Activated CD4-positive, alpha-beta T cell treated with anti-CD3 and anti-CD28 coated beads, Interleukin-2, Interleukin-4, amounts not matched to agents 100 ng/mL and 50 ng/mL, durations not matched to agents 16 hours and 8 hours (primary cell): ENCODE results near the gene ZC3H10.
"Not testable (repeated sequence)": the region's sequence is repeated elsewhere in the genome, so short reads cannot be mapped to it uniquely, and the experiment has no call there.

ENCODE experiments used
- DNase-seq: peaks from one replicate; pipeline ENCODE4 v3.0.0-alpha.2; 2020; ENCODE audit warnings: low spot score

ZC3H10 gene

DNA sequence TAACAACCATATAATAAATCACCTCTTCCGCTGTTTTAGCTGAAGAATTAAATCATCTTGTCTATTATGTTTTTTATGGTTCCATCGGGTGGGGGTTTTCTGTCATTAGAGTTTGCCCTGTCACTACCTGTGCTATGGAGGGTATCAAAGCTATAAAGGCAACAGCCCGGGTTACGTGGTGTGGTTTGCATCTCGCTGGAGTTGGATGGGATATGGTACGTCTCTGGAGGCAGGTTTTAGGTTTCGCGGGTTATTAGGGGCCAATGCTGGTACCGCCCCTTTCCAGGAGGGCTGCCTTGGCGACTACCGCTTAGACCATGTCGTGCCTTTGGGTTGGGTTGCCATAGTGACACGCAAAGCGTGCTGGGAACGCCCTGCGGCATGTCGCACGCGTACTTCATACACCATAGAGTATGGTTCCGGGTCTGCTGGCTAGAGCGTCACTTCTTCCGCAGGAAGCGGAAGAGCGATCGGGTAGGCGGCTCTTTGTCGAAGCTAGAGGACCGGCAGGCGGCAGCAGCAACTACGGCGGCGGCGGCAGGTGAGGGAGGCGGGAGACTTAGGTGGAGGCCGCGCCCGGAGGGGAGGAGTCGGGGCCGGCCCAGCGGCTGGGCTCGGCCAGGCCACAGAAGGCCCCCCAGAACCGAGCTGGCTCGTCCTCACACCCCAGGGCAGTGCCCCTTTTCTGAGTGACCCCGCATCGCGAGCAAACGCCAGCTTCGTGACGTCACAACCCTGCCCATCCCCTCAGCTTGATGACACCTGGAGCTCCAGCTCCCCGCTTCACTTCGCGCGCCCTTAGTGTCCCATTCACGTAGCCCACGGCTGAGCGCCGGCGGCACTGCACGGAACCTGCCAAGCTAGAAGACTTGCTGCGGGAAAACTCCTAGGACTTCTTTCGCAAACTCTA, at the start of gene ZC3H10:
TSS of gene ZC3H10 (plus strand) at position 489 of the 910 bp plus-strand sequence. CDS start 2,297 bp downstream, outside the sequence.
- peak; percentile 100 for DNase-seq

DNA sequence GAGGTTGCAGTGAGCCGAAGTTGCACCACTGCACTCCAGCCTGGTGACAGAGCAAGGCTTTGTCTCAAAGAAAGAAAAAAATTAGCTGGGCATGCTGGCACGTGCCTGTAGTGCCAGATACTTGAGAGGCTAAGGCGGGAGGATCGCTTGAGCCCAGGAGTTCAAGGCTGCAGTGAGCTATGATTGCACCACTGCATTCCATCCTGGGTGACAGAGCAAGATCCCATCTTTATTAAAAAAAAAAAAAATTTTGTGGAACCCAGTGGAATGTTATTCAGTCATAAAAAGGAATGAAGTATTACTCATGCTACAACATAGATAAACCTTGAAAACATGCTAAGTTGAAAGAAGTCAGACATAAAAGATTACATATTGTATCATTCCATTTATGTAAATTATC, 46.4 kb upstream of the ZC3H10 start:
- DNase-seq, result no peak

- no peak for DNase-seq
These were observed 43.7 kb upstream of the ZC3H10 start for GRCh38 chr12:56074396-56074795.

DNA sequence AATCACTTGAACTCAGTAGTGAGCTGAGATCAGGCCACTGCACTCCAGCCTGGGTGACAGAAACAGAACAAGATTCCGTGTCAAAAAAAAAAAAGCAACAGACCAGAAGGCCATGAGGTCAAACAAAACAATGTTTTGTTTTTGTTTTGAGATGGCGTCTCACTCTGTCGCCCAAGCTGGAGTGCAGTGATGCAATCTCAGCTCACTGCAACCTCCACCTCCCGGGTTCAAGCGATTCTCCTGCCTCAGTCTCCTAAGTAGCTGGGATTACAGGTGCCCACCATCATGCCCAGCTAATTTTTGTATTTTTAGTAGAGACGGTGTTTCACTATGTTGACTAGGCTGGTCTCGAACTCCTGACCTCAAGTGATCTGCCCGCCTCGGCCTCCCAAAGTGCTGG, 40.1 kb upstream of the ZC3H10 start:
- not testable (repeated sequence) for DNase-seq

DNA sequence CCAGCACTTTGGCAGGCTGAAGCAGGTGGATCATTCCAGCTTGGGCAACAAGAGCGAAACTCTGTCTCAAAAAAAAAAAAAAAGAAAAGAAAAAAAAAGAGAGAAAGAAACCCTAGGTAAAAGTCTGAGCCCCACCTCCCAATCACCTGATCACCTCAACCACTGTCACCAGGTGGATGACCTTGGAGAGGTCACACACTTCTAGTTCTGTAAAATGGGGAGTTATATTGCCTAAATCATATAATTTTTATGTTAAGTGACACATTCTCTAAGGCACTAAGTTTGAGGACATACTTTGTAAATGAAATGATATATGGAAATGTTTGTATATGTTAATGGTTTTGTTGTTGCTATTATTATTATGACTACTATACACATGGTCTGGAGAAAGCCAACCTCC, 39.6 kb upstream of the ZC3H10 start:
- DNase-seq, result no peak

DNA sequence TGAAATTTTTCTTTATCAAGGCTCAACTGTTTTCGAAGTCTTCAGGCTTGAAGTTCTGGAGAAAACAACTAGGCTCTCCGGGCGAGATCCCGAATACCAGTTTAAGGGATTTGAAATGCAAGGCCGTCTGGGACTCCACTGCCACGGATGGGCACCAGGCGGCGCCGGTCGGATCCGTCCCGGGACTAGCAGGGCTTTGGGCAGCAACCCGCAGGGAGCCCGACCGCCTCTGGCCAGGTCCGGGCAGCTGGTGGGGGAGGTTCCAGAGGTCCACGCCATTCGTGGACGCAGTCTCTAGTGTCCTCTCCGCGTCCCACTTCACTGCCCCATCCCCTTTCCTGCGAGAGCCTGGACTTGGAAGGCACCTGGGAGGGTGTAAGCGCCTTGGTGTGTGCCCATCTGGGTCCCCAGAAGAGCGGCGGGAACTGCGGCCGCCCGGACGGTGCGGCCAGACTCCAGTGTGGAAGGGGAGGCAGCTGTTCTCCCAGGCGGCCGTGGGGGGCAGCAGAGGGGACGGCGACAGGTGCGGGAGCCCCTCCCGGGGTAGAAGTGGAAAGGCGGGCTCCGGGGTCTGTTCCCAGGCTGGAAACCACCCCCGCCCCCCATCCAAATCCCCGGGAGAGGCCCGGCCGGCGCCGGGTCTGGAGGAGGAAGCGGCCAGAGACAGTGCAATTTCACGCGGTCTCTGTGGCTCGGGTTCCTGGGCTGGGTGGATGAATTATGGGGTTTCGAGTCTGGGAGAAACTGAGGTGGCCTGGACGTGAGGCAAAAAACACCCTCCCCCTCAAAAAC, 38.9 kb upstream of the ZC3H10 start:
- peak; percentile 35 for DNase-seq

DNA sequence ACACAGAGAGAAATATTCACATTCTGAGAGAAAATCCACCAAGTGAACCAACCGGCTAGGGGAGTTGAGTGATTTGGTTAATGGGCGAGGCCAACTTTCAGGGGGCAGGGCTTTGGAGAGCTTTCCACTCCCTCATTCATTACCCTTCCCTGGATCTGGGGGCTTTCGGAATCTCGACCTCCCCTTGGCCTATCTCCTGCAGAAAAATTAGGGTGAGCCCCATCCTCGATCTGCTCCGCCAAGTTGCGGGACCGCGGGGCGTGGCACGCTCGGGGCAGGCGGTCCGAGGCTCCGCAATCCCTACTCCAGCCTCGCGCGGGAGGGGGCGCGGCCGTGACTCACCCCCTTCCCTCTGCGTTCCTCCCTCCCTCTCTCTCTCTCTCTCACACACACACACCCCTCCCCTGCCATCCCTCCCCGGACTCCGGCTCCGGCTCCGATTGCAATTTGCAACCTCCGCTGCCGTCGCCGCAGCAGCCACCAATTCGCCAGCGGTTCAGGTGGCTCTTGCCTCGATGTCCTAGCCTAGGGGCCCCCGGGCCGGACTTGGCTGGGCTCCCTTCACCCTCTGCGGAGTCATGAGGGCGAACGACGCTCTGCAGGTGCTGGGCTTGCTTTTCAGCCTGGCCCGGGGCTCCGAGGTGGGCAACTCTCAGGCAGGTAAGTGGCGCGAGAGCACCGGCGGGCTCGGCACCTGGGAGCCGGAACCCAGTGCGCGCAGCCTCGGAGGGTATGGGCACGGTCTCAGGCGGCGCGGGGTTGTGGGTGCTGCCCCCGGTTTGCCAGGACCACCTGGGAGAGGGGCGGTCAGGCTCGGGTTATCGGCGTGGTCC, 38.1 kb upstream of the ZC3H10 start, which contains the start of gene ERBB3:
TSS of gene ERBB3 (plus strand) at position 443 of the 833 bp plus-strand sequence. CDS start at position 579, 136 bp downstream.
- peak; percentile 51 for DNase-seq

GRCh38 chr12:56080556-56081138, 37.4 kb upstream of the ZC3H10 start:
- DNase-seq, result no peak

DNA sequence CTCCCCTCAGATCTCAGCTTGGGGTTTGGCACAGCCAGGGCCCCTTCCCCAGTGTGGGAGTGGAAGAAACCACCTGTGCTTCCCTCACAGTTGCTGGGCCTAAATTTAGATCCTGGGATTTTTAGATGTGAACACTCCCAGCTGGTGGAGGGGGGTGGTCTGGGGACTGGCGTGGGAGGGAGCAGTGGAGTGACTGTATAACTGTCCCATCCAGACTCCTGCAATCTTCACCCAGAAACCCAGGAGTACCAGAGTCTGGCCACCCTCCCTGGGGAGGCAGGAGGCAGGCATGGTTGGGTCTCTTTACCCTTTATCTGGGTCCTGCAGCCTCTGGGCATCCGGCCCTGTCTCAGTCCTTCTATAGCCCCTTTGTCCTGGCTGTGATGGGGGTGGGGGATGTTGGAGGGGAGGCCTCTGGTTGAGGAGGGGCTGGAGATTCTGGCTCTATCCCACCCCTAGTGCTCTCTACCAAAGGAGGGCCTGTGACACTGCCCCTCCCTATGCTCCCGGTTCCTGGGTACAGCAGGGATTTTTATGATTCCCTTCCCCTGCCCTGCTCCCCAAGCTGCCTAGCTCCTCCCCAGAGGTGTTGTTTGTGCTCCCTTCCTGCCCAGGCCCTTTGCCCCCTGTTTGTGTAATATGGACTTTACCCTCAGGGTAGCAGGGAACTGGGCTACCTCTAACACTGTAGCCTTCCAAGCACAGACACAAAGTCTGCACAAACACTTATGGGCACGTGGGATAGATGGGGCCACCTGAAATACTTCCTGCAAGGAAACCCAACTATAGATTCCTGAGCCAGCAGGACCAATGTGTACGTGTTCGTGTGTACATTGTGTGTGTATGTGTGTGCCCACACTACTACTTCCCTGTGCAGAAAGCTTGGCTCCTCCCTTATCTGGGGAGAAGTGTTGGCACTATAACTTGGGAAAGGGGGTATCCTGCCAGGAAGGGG, 36.4 kb upstream of the ZC3H10 start:
- no peak for DNase-seq

DNA sequence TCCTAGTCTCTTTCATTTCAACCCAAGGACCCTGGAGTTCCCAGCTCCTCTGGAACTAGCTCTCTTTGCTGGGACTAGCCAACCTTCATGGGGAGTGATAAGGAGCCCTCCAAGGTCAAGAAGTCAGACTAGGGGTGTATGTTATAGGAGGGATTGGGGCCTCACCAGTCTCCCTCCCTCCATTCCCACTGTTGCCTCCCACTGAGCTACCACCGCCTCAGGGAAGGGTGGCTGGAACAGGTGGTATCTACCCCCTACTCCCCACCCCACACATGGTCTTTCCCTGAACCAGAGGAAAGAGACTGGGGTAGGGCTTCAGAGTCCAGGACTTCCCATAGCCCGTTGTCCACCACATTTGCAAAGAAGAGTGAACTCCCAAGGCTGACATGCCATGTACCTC, 35.7 kb upstream of the ZC3H10 start:
- no peak for DNase-seq

DNA sequence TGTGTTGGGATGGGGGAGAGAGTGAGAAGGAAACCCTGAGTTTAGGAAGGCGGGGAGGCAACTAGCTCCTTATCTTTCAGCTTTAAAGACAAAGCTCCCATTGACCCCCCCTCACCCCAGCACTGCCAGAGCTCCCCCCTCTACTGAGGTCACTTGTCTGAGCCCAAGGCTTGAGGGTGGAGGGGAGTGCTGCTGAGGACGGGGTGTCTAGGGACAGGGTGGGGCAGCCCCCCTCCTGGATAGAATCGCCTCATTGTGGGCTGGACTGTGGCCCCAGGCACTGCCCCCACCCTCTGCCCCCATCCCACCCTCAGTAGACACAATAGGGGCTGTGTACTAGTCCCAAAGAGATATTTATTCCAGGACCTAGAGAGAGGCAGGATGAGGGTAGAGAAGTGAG, 35.1 kb upstream of the ZC3H10 start:
- no peak for DNase-seq

DNA sequence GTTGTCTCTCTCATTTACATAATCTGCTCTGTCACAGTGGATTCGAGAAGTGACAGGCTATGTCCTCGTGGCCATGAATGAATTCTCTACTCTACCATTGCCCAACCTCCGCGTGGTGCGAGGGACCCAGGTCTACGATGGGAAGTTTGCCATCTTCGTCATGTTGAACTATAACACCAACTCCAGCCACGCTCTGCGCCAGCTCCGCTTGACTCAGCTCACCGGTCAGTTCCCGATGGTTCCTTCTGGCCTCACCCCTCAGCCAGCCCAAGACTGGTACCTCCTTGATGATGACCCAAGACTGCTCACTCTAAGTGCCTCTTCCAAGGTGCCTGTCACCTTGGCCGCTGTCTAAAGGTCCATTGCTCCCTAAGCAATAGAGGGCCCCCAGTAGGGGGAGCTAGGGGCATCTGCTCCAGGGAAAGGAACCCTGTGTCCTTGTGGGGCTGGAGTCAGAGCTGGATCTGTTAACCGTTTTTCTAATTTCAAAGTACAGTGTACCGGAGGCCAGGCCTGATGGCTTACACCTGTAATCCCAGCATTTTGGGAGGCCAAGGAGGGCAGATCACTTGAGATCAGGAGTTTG, 33.0 kb upstream of the ZC3H10 start:
- DNase-seq, result peak; percentile 37

DNA sequence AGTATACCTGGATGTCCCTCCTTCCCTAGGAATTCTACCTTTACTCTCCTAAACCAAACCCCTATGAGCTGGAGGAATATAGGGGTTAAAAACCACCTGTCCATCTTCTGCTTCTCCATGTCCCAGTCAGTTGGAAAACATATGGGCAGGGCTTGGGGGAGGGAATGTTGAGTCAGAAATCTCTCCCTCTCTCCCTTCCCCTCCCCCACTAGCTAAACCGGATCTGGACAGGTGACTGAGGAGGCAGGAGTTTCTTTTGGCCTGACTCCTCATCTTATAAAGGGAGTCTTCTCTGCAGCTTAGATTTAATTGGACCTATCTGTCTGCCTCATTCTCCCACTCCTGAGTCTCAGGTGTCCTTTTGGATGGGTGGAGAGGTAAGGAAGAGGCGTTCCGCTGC, 32.0 kb upstream of the ZC3H10 start:
- no peak for DNase-seq

DNA sequence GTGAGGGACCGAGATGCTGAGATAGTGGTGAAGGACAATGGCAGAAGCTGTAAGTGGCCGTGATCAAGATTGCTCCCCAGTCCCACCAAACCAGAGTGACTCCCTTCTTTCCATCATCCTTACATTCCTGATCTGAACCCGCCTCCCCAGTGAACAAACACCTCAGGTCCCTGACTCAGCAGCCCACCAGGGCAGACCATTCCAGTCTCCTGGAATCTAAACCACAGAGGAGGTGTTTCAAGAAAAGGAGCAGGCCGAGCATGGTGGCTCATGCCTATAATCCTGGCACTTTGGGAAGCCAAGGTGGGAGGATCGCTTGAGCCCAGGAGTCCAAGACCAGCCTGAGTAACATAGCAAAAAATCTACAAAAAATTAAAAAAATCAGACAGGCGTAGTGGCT, 31.5 kb upstream of the ZC3H10 start:
- DNase-seq, result no peak

- DNase-seq, result no peak
These were observed 30.8 kb upstream of the ZC3H10 start for GRCh38 chr12:56087220-56087619.

DNA sequence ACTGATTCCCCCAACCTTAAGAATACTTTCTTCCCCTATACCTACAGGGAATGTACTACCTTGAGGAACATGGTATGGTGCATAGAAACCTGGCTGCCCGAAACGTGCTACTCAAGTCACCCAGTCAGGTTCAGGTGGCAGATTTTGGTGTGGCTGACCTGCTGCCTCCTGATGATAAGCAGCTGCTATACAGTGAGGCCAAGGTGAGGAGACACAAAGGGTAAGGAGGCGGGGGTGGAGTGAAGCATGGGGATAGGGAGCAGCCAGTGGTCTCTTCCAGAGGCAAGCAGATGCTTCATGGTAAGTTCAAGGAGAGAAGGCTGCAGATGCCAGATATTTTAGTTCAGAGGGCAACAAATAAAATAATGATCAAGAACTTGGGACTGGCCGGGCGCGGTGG, 20.3 kb upstream of the ZC3H10 start:
- no peak for DNase-seq

DNA sequence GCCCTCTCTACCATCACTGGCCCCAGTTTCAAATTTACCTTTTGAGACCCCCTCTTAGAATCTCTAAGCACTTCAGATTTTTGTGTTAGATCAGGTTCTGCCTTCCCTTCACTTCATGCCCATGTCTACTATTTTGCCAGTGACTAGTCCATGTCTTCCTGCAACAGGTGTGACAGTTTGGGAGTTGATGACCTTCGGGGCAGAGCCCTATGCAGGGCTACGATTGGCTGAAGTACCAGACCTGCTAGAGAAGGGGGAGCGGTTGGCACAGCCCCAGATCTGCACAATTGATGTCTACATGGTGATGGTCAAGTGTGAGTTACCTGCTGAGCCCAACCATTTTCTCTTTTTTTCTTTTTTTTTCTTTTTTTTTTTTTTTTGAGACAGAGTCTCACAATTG, 19.5 kb upstream of the ZC3H10 start:
- no peak for DNase-seq

GRCh38 chr12:56099787-56100186, 18.3 kb upstream of the ZC3H10 start:
- no peak for DNase-seq

DNA sequence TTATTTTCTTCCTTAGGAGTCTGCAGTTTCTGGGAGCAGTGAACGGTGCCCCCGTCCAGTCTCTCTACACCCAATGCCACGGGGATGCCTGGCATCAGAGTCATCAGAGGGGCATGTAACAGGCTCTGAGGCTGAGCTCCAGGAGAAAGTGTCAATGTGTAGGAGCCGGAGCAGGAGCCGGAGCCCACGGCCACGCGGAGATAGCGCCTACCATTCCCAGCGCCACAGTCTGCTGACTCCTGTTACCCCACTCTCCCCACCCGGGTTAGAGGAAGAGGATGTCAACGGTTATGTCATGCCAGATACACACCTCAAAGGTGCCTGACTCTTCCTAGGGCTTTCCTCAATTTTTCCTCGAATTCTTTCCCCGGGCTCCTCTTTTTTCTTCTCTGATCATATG, 17.0 kb upstream of the ZC3H10 start:
- DNase-seq, result no peak

GRCh38 chr12:56102683-56103065, 15.4 kb upstream of the ZC3H10 start:
- DNase-seq, result no peak
